ENCODE results near the gene BRD3OS. TPM values are rescaled to one million over a fixed set of nuclear protein-coding genes. Genes with fewer than 3 reads are reported as not detected.
A peak's percentile ranks its signal among the peaks of the same experiment; 100 is the strongest.

The BRD3OS gene
- total and polyA plus RNA-seq, 2 experiments from 2014 or later: 18.6 to 32.3 TPM

GRCh38 chr9:133978226-133978898, 46.9 kb upstream of the BRD3OS start:
- no peak for DNase-seq (ENCODE audit: low read depth in 1 of 2, low spot score in 1 of 2)
- peaks cover 10% of the 10 kb centered on the region for H3K4me1 ChIP-seq (ENCODE audit: low read depth)
- no peaks in the 10 kb centered on the region for H3K36me3 ChIP-seq
- no peak for TF ChIP-seq CTCF (IDR thresholded peaks at IDR 0.05; ENCODE audit: low read depth, low read length)
- no peak overlapping the region for H3K4me3 ChIP-seq
- H3K27ac ChIP-seq: no peak overlapping the region
- no peaks in the 10 kb centered on the region for H3K27me3 ChIP-seq
- H3K9me3 ChIP-seq (ENCODE audit: low read depth): no peaks in the 10 kb centered on the region

GRCh38 chr9:133978899-133979272, 46.4 kb upstream of the BRD3OS start:
- Histone ChIP-seq H3K4me1 (ENCODE audit: low read depth) (peaks cover 10% of the 10 kb centered on the region), H3K36me3 (no peaks in the 10 kb centered on the region), H3K27me3 (no peaks in the 10 kb centered on the region), H3K4me3 (no peak overlapping the region), H3K27ac (peak overlapping the region; percentile 34), H3K9me3 (ENCODE audit: low read depth) (no peaks in the 10 kb centered on the region)
- no peak for DNase-seq (ENCODE audit: low read depth in 1 of 2, low spot score in 1 of 2)
- TF ChIP-seq CTCF (IDR thresholded peaks at IDR 0.05; ENCODE audit: low read depth, low read length): no peak

GRCh38 chr9:133979273-133979920, 45.9 kb upstream of the BRD3OS start:
- no peaks in the 10 kb centered on the region for H3K27me3 ChIP-seq
- no peaks in the 10 kb centered on the region for H3K36me3 ChIP-seq
- H3K4me3 ChIP-seq: no peak overlapping the region
- peak; percentile 31 to 63 for DNase-seq (ENCODE audit: low read depth in 1 of 2, low spot score in 1 of 2)
- H3K9me3 ChIP-seq (ENCODE audit: low read depth): no peaks in the 10 kb centered on the region
- peaks cover 10% of the 10 kb centered on the region for H3K4me1 ChIP-seq (ENCODE audit: low read depth)
- H3K27ac ChIP-seq: peak overlapping the region; percentile 34
- no peak for TF ChIP-seq CTCF (IDR thresholded peaks at IDR 0.05; ENCODE audit: low read depth, low read length)

- H3K27ac ChIP-seq: peak overlapping the region; percentile 34
Measured at GRCh38 chr9:133979921-133980863, 45.1 kb upstream of the BRD3OS start.

More at GRCh38 chr9:133979921-133980863, 45.1 kb upstream of the BRD3OS start:
- H3K36me3 ChIP-seq: no peaks in the 10 kb centered on the region
- no peak for TF ChIP-seq CTCF (IDR thresholded peaks at IDR 0.05; ENCODE audit: low read depth, low read length)
- no peaks in the 10 kb centered on the region for H3K27me3 ChIP-seq
- no peak overlapping the region for H3K4me3 ChIP-seq
- H3K9me3 ChIP-seq (ENCODE audit: low read depth): no peaks in the 10 kb centered on the region
- H3K4me1 ChIP-seq (ENCODE audit: low read depth): peaks cover 10% of the 10 kb centered on the region
- DNase-seq (ENCODE audit: low read depth in 1 of 2, low spot score in 1 of 2): no peak
